RWPE2 (cell line): Measurements from ENCODE around the gene SOX6.
"Not testable (repeated sequence)": the region's sequence is repeated elsewhere in the genome, so short reads cannot be mapped to it uniquely, and the experiment has no call there.

ENCODE experiments used
- ATAC-seq: fragments of 200-7000 bp; cut with Tn5 transposase; 3 replicates; pipeline ENCODE4 v1.9.1; 2021; ENCODE audit warnings: low read depth
- DNase-seq: peaks from one replicate; pipeline ENCODE4 v3.0.0-alpha.2; 2020; ENCODE audit warnings: low spot score
- H3K27ac ChIP-seq: fragments of 450-650 bp; 2 replicates; pipeline ENCODE4 v1.5.1; 2017; ENCODE audit warnings: mild to moderate bottlenecking; ENCODE audit not compliant: poor library complexity, severe bottlenecking
- H3K27me3 ChIP-seq: fragments of 250-450 bp; sonication (Bioruptor Pico); 2 replicates; pipeline ENCODE4 v1.5.1; 2021; ENCODE audit warnings: mild to moderate bottlenecking, moderate library complexity; ENCODE audit not compliant: insufficient read depth, poor library complexity, severe bottlenecking
- H3K36me3 ChIP-seq: fragments of 250-450 bp; sonication (Bioruptor Pico); 2 replicates; pipeline ENCODE4 v1.5.1; 2020; ENCODE audit warnings: low read depth, mild to moderate bottlenecking, moderate library complexity
- H3K4me1 ChIP-seq: fragments of 250-450 bp; sonication (Bioruptor Pico); 2 replicates; pipeline ENCODE4 v1.5.1; 2021; ENCODE audit warnings: mild to moderate bottlenecking, moderate library complexity; ENCODE audit not compliant: insufficient read depth, poor library complexity, severe bottlenecking
- H3K4me3 ChIP-seq: fragments of 250-450 bp; sonication (Bioruptor Pico); 2 replicates; pipeline ENCODE4 v1.5.1; 2021; ENCODE audit warnings: mild to moderate bottlenecking, moderate library complexity; ENCODE audit not compliant: severe bottlenecking
- H3K9me3 ChIP-seq: fragments of 250-450 bp; sonication (Bioruptor Pico); 2 replicates; pipeline ENCODE4 v1.5.1; 2021; ENCODE audit warnings: mild to moderate bottlenecking, moderate library complexity; ENCODE audit not compliant: severe bottlenecking
- TF ChIP-seq, protein P1 (sequence below): fragments of 450-650 bp; IDR thresholded peaks from one replicate; pipeline ENCODE4 v1.5.1; 2017; ENCODE audit warnings: mild to moderate bottlenecking, moderate library complexity; ENCODE audit not compliant: poor library complexity, severe bottlenecking

Gene SOX6

DNA sequence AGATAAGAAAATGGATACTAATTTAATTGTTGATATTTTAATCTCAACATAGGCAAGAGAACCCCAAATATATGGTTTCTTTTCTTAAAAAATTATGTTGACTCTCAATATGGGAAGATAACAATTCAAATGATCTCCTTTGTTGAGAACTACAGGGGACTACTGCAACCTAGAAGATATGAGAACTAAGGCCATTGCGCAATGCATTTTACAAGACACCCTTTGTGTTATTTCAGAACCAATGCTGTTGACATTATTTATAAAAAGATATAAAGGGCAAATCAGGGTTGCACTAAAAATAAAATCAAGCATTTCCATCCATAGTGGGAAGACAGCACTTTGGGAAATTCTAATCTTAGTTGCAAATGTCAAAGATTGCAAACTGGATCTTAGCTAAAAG lies 322.3 kb downstream of the SOX6 start:
- H3K4me3 ChIP-seq, result no peak overlapping the region
- no peak overlapping the region for H3K27ac ChIP-seq
- ATAC-seq, result no peak

DNA sequence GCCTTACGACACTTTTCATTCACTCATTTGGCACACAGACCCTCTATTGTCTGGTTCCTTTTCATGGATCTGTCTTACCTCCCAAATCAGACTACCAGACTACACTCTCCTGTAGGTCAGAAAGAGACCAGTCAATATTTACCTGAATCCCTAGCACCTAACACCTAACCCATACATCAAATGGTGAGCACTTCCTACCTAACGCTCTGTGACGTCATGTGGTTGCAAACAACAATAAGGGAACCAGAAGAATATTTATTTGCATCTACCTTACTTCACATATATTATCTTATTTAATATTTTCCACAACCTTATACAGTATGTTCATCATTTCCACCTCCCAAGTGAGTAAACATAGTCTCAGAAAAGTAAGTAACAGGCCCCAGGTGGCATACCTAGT lies 323.4 kb downstream of the SOX6 start:
- TF ChIP-seq, protein P1, sequence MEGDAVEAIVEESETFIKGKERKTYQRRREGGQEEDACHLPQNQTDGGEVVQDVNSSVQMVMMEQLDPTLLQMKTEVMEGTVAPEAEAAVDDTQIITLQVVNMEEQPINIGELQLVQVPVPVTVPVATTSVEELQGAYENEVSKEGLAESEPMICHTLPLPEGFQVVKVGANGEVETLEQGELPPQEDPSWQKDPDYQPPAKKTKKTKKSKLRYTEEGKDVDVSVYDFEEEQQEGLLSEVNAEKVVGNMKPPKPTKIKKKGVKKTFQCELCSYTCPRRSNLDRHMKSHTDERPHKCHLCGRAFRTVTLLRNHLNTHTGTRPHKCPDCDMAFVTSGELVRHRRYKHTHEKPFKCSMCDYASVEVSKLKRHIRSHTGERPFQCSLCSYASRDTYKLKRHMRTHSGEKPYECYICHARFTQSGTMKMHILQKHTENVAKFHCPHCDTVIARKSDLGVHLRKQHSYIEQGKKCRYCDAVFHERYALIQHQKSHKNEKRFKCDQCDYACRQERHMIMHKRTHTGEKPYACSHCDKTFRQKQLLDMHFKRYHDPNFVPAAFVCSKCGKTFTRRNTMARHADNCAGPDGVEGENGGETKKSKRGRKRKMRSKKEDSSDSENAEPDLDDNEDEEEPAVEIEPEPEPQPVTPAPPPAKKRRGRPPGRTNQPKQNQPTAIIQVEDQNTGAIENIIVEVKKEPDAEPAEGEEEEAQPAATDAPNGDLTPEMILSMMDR, result no peak
- Histone ChIP-seq H3K4me1 (no peaks in the 10 kb centered on the region), H3K4me3 (no peak overlapping the region), H3K36me3 (no peaks in the 10 kb centered on the region), H3K27ac (no peak overlapping the region), H3K9me3 (no peaks in the 10 kb centered on the region), H3K27me3 (no peaks in the 10 kb centered on the region)
- DNase-seq (no peak), ATAC-seq (no peak)

More for the DNA sequence above, 322.3 kb downstream of the SOX6 start:
- H3K27me3 ChIP-seq, result no peaks in the 10 kb centered on the region
- DNase-seq, result no peak
- no peaks in the 10 kb centered on the region for H3K9me3 ChIP-seq
- H3K36me3 ChIP-seq, result no peaks in the 10 kb centered on the region
- H3K4me1 ChIP-seq, result no peaks in the 10 kb centered on the region
- TF ChIP-seq, protein P1, result no peak

DNA sequence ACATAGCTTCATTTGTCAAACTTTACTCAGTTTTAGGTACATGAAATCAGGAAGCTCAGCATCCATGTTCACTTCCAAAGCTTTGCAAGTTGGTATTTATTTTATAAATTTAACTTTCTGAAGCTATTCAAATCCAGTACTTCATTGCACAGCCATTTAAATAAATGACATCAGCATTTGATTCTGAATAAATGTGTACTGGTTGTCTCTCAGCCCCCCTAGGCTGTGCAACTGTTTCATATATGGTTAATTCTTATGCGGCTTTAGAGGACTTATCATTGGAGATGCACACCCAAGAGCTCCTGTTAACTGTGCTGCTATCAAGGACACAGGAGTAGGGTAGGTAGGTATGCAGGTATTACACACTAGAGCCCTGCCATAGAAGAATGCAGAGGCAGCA lies 325.1 kb downstream of the SOX6 start:
- no peaks in the 10 kb centered on the region for H3K9me3 ChIP-seq
- no peak overlapping the region for H3K4me3 ChIP-seq
- no peaks in the 10 kb centered on the region for H3K27me3 ChIP-seq
- no peak for DNase-seq
- TF ChIP-seq, protein P1, result no peak
- no peaks in the 10 kb centered on the region for H3K4me1 ChIP-seq
- no peak overlapping the region for H3K27ac ChIP-seq
- no peak for ATAC-seq
- no peaks in the 10 kb centered on the region for H3K36me3 ChIP-seq

DNA sequence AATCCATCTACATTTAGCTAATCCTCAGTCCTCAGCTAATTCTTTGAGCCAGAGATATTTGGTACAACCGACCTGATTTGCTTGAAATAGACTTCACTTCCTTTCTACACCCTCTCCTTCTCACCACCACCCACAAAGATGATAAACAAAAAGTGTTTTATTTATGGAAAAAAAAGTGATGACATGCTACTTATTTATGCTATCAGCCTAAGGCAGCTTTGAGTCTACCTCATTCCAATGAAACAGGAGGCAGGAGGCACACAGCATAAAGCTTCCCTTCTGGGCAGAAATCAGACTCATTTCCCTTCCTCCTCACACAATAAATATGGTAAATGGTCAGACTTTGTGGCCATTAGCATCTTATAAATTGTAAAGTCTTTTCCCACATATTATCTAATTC lies 325.7 kb downstream of the SOX6 start:
- no peaks in the 10 kb centered on the region for H3K36me3 ChIP-seq
- H3K27ac ChIP-seq, result no peak overlapping the region
- no peaks in the 10 kb centered on the region for H3K27me3 ChIP-seq
- no peaks in the 10 kb centered on the region for H3K4me1 ChIP-seq
- no peak for DNase-seq
- H3K9me3 ChIP-seq, result no peaks in the 10 kb centered on the region
- no peak for ATAC-seq
- no peak overlapping the region for H3K4me3 ChIP-seq
- TF ChIP-seq, protein P1, result no peak

DNA sequence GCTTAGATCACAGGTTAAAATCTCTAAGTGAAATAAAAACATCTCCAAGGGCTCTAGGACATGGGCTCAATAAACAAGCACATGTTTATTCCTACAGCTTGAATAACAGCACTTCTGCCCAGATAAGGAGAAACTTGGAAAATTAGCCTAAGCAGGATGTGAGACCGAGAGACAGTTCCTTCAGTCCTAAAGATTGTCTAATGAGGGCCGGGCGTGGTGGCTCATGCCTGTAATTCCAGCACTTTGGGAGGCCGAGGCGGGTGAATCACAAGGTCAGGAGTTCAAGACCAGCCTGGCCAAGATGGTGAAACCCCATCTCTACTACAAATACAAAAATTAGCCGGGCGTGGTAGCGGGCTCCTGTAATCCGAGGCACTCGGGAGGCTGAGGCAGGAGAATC lies 327.2 kb downstream of the SOX6 start:
- not testable (repeated sequence) for ATAC-seq, H3K36me3 ChIP-seq, H3K4me3 ChIP-seq, H3K27me3 ChIP-seq, DNase-seq, H3K27ac ChIP-seq, H3K4me1 ChIP-seq, H3K9me3 ChIP-seq

DNA sequence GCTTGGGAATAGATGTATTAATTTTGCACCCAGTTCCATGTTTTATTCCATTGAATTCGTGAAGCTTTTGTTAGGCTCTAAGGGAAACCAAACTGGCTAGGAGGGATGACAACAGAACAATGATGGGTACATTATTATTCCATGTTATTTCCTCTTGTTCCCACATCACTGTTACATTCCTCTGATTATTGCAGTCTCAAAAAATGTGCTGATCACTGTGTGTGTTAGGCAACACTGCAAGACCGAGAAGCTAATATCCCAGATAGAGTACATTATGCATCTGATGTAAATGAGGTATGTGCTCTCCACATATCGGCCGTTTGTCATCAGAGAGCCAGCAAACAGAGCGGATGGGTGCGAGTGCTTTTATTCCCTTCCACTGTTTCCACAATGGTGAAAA lies 327.9 kb downstream of the SOX6 start:
- H3K27me3 ChIP-seq, result no peaks in the 10 kb centered on the region
- H3K4me3 ChIP-seq, result no peak overlapping the region
- no peak for ATAC-seq
- TF ChIP-seq, protein P1, result no peak
- H3K4me1 ChIP-seq, result no peaks in the 10 kb centered on the region
- no peak for DNase-seq
- no peak overlapping the region for H3K27ac ChIP-seq
- no peaks in the 10 kb centered on the region for H3K36me3 ChIP-seq
- H3K9me3 ChIP-seq, result no peaks in the 10 kb centered on the region
